ENCODE results near the gene POLR1H.

The POLR1H gene

GRCh38 chr6:30062471-30063178, 1.6 kb downstream of the POLR1H start:
- no peak for DNase-seq (ENCODE audit: low spot score)

GRCh38 chr6:30063315-30063714, 2.2 kb downstream of the POLR1H start:
- DNase-seq (ENCODE audit: low spot score): no peak

DNA sequence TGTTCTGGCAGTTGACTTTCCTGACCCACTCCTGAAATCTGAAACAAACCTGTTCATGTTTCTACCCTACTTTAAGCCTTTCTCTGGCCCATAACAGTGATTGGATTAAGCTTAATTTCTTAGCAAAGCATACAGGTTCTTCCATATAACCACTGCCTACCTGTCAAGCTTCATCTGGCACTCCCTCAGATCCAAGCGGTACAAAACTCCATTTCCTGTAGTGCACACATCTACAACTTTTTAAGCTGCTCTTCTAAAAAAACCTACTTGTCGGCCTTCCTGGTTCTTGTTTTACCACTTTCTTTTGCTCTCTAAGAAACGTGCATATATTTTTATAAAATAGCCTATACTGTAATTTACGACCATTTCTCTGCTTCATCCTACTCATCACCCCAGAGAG, 5.0 kb downstream of the POLR1H start:
- DNase-seq (ENCODE audit: low spot score): peak; percentile 15

- DNase-seq (ENCODE audit: low spot score): peak; percentile 99
Measured at GRCh38 chr6:30066577-30067459, 5.8 kb downstream of the POLR1H start, which contains the start of gene PPP1R11. TSS of gene PPP1R11 (plus strand) at chr6:30067198. CDS start at chr6:30067411, 213 bp downstream.

GRCh38 chr6:30067460-30068139, 6.5 kb downstream of the POLR1H start:
- DNase-seq (ENCODE audit: low spot score): no peak

DNA sequence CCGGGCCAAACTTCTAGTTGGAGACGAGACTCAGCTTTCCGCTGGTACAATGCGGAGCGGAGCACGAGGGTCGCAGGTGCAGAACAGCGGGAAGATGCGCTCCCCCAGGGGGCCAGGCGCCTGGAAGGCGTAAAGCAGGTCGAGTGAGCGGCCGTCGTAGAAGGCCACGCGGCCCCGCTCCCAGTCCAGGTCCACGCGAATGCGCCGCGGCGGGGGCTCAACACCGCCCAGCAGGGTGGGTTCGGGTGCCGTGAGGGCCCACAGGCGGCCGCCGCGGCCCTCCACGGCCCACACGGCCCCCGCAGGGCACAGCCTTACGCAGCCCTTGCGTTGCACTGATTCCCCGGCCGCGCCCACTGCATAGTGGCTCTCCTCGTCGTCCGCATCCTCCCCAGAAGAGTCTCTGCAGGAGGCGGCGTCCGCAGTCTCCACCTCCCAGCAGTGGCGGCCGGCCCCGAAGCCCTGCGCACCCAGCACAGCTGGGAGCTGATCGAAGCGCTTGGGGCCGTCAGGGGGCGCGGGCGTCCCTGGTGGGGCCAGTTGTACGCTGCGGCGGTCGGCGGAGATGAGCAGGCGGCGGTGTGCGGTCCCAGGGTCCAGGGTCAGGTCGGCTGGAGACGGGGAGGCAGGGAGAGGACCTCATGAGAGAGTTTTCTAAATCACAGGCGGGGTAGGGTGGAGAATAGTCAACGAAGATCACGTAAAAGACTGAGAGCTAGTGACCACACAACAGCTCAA, 10.2 kb downstream of the POLR1H start:
- peak; percentile 9 for DNase-seq (ENCODE audit: low spot score)

- no peak for DNase-seq (ENCODE audit: low spot score)
Measured at GRCh38 chr6:30071858-30072257, 10.8 kb downstream of the POLR1H start.

DNA sequence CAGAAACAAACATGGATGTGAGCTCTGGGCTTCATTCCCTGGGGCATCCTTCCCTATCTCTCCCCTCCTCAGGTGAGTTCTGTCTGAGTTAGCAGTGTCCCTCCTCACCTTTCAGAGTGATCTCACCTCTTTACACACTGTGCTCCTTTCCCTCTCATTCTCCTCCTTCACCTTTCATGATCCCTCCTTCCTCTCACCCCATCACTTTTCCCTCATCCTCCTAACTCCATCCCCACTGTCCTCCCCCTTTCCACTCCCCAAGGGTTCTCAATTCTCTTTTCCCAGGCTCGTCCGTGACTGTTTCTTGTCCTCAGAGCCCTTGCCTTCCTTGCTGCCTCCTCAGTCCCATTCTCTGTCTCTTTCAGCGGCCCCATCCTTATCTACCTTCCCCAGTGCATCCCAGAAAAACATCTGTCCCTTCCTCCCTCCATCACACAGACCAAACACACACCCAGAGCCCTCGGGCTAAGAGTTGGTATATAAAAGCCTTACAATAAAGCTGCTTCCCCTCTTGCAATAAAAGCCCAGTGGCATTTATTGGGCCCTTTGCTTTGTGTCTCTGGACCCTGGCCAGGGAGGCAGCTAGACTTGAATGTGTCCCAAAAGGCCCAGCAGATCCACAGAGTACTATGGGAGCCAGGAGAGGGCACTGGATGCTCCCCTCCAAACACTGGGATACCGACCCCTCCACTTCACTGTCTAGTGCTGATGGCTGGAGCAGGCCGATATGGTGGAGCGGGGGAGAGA, 12.6 kb downstream of the POLR1H start:
- no peak for DNase-seq (ENCODE audit: low spot score)

DNA sequence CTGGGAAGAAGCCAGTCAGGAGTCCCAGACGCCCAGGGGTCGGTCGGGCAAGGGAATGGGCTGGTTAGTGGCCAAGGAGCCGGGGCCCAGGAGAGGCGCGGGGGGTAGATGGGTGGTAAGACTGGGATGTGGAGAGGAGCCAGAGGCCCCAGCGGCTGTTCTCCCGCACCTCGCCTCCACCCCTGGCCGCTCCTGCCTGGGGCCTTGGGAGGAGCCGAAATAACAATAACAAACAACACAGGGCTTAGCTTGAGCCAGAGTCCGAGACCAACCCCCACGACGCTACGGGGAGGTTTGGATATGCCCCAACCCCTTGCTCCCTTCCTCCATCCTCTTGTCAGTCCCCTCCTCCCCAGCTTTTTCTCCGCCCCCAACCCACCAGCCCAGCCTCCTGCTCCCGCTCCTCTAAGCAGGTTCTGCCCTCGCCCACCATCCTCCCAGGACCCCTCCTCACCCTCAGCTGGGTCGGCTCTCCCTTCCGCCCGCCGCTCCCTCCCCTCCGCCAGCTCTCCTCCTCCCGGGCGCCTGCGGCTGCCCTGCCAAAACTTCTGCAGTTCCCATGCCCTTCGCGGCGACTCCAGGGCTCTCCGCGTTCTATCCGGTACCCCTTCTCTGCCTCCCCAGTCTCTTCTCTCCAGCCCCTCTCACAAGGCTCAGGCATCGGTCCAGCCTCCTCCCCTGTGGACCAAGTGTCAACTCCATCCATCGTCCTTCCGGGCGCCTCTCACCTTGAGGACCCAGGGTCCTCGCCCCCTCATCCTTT, 13.4 kb downstream of the POLR1H start:
- DNase-seq (ENCODE audit: low spot score): no peak

DNA sequence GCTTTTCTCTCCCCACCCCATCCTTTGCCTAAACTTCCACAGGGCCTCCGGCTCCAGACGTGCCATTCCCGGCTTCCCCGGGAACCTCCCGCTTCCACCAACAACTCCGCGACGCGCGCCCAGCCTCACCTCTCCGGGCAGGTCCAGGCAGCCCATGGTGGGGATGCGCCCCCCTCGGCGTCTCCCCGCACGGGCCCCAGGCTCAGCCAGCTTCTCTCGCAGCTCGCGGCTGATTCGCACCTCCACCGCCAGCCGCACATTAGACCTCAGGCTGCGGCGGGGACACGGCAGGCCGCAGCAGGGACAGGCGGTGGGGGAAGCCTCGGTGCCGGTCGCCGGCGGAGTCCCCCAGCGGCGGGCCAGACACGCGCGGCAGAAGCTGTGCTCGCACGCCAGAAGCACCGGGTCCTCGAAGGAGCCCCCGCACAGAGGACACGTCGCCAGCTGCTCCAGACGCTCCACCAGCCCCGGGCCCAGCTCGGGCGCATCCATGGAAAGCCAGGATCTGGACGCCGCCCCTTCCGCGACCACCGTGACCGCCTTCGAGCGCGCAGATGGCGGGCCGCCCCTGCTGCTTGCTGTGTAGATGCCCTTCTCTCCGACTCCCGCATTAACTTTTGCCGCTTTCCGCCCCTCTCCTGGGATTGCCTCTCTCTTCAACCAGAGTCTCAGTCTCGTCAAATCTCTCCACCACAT, 14.2 kb downstream of the POLR1H start, which contains the start of gene RNF39:
Gene RNF39, minus strand, starts transcription at position 676 of the 696 bp plus-strand sequence. Its CDS starts 184 bp downstream, at position 492.
- no peak for DNase-seq (ENCODE audit: low spot score)

GRCh38 chr6:30075790-30076732, 15.0 kb downstream of the POLR1H start:
- DNase-seq (ENCODE audit: low spot score): no peak

GRCh38 chr6:30077218-30077617, 16.2 kb downstream of the POLR1H start:
- DNase-seq (ENCODE audit: low spot score): no peak

DNA sequence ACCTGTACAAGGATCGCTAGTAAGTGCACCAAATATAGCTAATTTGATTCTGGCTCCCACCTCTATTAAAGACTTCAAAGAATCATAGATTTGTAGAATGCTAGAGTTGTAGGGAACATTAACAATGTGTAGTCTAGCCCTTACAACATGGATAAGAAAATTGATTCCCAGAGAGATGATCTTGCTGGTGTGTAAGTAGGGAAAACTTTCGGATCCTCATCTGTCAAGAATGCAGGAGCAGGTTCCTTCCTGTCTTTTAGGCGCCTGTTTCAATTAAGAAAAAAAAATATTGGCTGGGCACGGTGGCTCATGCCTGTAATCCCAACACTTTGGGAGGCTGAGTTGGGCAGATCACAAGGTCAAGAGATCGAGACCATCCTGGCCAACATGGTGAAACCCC, 26.8 kb downstream of the POLR1H start:
- DNase-seq (ENCODE audit: low spot score): no peak

GRCh38 chr6:30091577-30092381, 30.7 kb downstream of the POLR1H start:
- DNase-seq (ENCODE audit: low spot score): no peak

GRCh38 chr6:30092852-30093543, 31.9 kb downstream of the POLR1H start:
- no peak for DNase-seq (ENCODE audit: low spot score)

- DNase-seq (ENCODE audit: low spot score): no peak
Measured at GRCh38 chr6:30093951-30094661, 33.0 kb downstream of the POLR1H start.
